OCI-LY7 (cell line): ENCODE results near the gene KAT7.

Experiments
- CTCF ChIP-seq: fragments of 200-600 bp; sonication (generic); conservative IDR thresholded peaks from 2 replicates; pipeline ENCODE4 v1.5.1; 2014; ENCODE audit warnings: mild to moderate bottlenecking, antibody characterized with exemption, low read length, moderate library complexity, mixed read lengths
- EZH2phosphoT487 ChIP-seq: fragments of 200-600 bp; sonication (generic); IDR thresholded peaks from 2 replicates; pipeline ENCODE4 v1.6.1; 2018; ENCODE audit warnings: low read depth, borderline replicate concordance, mild to moderate bottlenecking, mixed run types, antibody characterized with exemption, low read length, moderate library complexity, mixed read lengths

GRCh38 chr17:49759203-49759602 is 29.3 kb upstream of the KAT7 start:
- TF ChIP-seq CTCF (no peak), EZH2phosphoT487 (no peak)
